ENCODE data around the gene MRPS2. TPM values are rescaled to one million over a fixed set of nuclear protein-coding genes. Genes with fewer than 3 reads are reported as not detected.

MRPS2 gene
- total RNA-seq, 4 donors from 2014 or later: 26.5 to 47.5 (median 33.1) TPM

GRCh38 chr9:135468854-135469521 lies 31.5 kb upstream of the MRPS2 start:
- intact Hi-C loops (cut with DNase I): no loop called here

DNA sequence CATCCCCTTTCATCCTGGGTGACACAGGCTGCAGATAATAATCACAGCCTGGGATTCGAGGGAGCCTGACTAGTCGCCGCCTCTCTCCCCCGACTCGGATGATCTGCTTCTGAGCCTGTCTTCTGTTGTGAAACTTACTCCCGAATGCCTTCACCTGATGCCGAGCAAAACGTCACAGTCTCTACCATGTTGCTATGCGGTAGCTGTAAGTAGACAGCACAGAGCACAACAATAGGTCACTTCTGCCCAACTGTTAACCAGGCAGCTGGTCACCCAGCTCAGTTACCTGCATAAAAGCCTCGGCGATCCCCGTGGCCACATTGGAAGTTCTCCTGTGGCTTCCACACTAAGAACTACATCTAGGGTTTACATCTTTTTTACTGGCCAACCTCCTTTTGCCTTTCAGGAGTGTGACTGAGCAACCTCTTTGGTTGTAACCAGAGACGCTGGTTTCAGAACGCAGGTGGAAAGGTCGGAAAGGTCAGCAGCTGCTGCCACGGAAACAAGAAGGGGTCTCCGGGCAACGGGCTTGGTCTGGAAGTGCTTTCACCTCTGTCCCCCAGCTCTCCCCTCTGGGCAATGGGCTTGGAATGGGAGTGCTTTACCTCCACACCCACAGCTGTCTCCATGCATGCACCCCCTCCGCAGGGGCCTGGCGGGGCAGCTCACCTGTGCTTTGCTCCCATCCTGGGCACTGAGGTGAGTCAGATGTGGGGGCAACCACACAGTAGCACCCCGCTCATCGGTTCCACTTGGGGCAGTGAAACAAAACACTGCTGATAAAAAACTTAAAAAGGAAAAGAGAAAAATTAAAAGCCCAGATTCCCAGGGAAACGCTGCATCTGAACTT lies 28.5 kb upstream of the MRPS2 start:
- intact Hi-C loops (cut with DNase I): no loop called here
- TF ChIP-seq, protein P1, sequence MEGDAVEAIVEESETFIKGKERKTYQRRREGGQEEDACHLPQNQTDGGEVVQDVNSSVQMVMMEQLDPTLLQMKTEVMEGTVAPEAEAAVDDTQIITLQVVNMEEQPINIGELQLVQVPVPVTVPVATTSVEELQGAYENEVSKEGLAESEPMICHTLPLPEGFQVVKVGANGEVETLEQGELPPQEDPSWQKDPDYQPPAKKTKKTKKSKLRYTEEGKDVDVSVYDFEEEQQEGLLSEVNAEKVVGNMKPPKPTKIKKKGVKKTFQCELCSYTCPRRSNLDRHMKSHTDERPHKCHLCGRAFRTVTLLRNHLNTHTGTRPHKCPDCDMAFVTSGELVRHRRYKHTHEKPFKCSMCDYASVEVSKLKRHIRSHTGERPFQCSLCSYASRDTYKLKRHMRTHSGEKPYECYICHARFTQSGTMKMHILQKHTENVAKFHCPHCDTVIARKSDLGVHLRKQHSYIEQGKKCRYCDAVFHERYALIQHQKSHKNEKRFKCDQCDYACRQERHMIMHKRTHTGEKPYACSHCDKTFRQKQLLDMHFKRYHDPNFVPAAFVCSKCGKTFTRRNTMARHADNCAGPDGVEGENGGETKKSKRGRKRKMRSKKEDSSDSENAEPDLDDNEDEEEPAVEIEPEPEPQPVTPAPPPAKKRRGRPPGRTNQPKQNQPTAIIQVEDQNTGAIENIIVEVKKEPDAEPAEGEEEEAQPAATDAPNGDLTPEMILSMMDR (IDR thresholded peaks at IDR 0.05): no peak
- no peak for TF ChIP-seq POLR2A (IDR thresholded peaks at IDR 0.05)
- no peaks in the 10 kb centered on the region for H3K9me3 ChIP-seq
- H3K27me3 ChIP-seq: no peaks in the 10 kb centered on the region
- DNase-seq: no peak
- H3K27ac ChIP-seq: no peak overlapping the region
- H3K4me1 ChIP-seq: no peaks in the 10 kb centered on the region
- WGBS, 2 donors: 74 to 79% methylated on average over 23 of the region's 23 CpGs
- no peak overlapping the region for H3K4me3 ChIP-seq (replicated peaks in 1 of 3)
- no peaks in the 10 kb centered on the region for H3K36me3 ChIP-seq

More at GRCh38 chr9:135468854-135469521, 31.5 kb upstream of the MRPS2 start:
- no peak overlapping the region for H3K27ac ChIP-seq
- WGBS, 2 donors: 66 to 68% methylated on average over 16 of the region's 16 CpGs
- no peaks in the 10 kb centered on the region for H3K36me3 ChIP-seq
- TF ChIP-seq POLR2A (IDR thresholded peaks at IDR 0.05): no peak
- TF ChIP-seq, protein P1 (IDR thresholded peaks at IDR 0.05): no peak
- no peaks in the 10 kb centered on the region for H3K4me1 ChIP-seq
- no peak for DNase-seq
- no peaks in the 10 kb centered on the region for H3K27me3 ChIP-seq
- H3K9me3 ChIP-seq: no peaks in the 10 kb centered on the region
- no peak overlapping the region for H3K4me3 ChIP-seq (replicated peaks in 1 of 3)

DNA sequence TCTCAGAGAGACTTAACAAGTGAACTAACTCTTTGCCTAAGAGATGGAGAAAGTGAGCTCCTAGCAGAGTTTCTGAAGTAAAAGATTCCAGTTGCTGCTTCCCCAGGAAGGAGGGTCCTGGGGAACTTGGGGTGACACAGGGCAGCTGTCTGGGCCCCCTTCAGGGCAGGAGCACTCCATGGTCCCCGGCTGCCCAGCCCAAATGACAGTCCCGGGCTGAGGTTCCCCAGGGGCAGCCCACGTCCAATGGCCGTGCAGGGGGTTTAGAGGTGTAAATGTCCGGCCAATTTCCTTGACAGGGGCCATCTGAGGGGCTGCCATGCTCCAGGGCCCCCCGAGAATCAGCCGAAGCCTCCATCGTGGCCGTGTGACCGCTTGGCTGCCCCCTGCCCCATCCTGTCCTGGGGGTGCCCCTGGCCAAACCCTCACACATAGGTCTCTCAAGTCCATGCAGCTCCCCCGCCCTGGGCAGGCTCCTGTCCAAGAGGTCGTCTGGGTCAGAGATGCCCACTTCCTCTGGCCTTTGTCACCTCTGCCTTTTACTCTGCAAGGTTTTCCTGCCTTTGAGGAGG lies 26.4 kb upstream of the MRPS2 start:
- Histone ChIP-seq H3K27ac (no peak overlapping the region), H3K36me3 (no peaks in the 10 kb centered on the region), H3K4me3 (replicated peaks in 1 of 3) (no peak overlapping the region), H3K9me3 (no peaks in the 10 kb centered on the region), H3K4me1 (peaks cover 0 to 8% of the 10 kb centered on the region in 2 donors), H3K27me3 (no peaks in the 10 kb centered on the region)
- TF ChIP-seq, protein P1 (IDR thresholded peaks at IDR 0.05): no peak
- TF ChIP-seq POLR2A (IDR thresholded peaks at IDR 0.05): no peak
- no peak for DNase-seq
- WGBS, 2 donors: 81 to 83% methylated on average over 5 to 10 of the region's 12 CpGs
- intact Hi-C loops (cut with DNase I): no loop called here

DNA sequence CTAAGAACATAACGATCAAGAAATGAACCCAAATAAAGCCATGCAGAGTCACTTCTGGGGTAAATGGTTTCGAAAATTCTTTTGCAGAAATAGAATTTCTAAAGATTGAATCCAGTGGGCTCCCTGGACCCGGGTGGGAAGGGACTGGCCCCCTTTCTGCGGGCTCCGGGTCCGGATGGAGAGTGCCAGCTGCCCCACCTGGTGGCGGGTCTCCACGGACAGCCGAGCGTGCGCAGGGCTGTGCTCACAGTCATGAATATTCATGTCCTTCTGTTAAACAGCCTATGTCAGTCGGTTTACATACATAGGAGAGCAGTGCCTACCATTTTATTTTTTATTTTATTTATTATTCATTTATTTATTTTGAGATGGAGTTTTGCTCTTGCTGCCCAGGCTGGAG lies 25.6 kb upstream of the MRPS2 start:
- DNase-seq: peak; percentile 26 to 33

More for the DNA sequence above, 25.6 kb upstream of the MRPS2 start:
- peaks cover 0 to 8% of the 10 kb centered on the region in 2 donors for H3K4me1 ChIP-seq
- no peak overlapping the region for H3K4me3 ChIP-seq (replicated peaks in 1 of 3)
- intact Hi-C loops (cut with DNase I): no loop called here
- no peaks in the 10 kb centered on the region for H3K9me3 ChIP-seq
- no peaks in the 10 kb centered on the region for H3K36me3 ChIP-seq
- TF ChIP-seq POLR2A (IDR thresholded peaks at IDR 0.05): no peak
- TF ChIP-seq, protein P1 (IDR thresholded peaks at IDR 0.05): peak in 3 of 6 experiments; percentile 36 to 44 (median 38)
- H3K27ac ChIP-seq: no peak overlapping the region
- H3K27me3 ChIP-seq: no peaks in the 10 kb centered on the region
- 23 to 29% methylated on average over 12 of the region's 12 CpGs for WGBS, 2 donors
